ENCODE results near the gene GPR107.

The GPR107 gene

GRCh38 chr9:130159915-130160670 lies 106.4 kb downstream of the GPR107 start:
- DNase-seq (ENCODE audit: low read depth), result no peak

- no peak for DNase-seq (ENCODE audit: low read depth)
These were observed 107.3 kb downstream of the GPR107 start for GRCh38 chr9:130160862-130161470.

- no peak for DNase-seq (ENCODE audit: low read depth)
These were observed 111.9 kb downstream of the GPR107 start for GRCh38 chr9:130165579-130165978.

- DNase-seq (ENCODE audit: low read depth), result no peak
These were observed 112.7 kb downstream of the GPR107 start for GRCh38 chr9:130166399-130166798.

GRCh38 chr9:130167927-130168326 lies 114.2 kb downstream of the GPR107 start:
- no peak for DNase-seq (ENCODE audit: low read depth)

GRCh38 chr9:130171226-130172148 lies 117.8 kb downstream of the GPR107 start:
- DNase-seq (ENCODE audit: low read depth), result no peak

- no peak for DNase-seq (ENCODE audit: low read depth)
These were observed 118.6 kb downstream of the GPR107 start, which contains the start of gene NCS1 for GRCh38 chr9:130172161-130172857. Gene NCS1 (plus strand): TSS chr9:130172404. CDS start chr9:130172664, 260 bp downstream.

GRCh38 chr9:130172858-130173665 lies 119.4 kb downstream of the GPR107 start:
- DNase-seq (ENCODE audit: low read depth), result no peak

- no peak for DNase-seq (ENCODE audit: low read depth)
These were observed 119.9 kb downstream of the GPR107 start for GRCh38 chr9:130173666-130173983.

GRCh38 chr9:130174025-130174424 lies 120.3 kb downstream of the GPR107 start:
- no peak for DNase-seq (ENCODE audit: low read depth)

GRCh38 chr9:130174920-130175321 lies 121.2 kb downstream of the GPR107 start:
- DNase-seq (ENCODE audit: low read depth), result no peak

- DNase-seq (ENCODE audit: low read depth), result no peak
These were observed 121.6 kb downstream of the GPR107 start for GRCh38 chr9:130175355-130175754.

- no peak for DNase-seq (ENCODE audit: low read depth)
These were observed 123.1 kb downstream of the GPR107 start for GRCh38 chr9:130176760-130177159.

- DNase-seq (ENCODE audit: low read depth), result no peak
These were observed 124.4 kb downstream of the GPR107 start for GRCh38 chr9:130177898-130178805.

- DNase-seq (ENCODE audit: low read depth), result no peak
These were observed 125.7 kb downstream of the GPR107 start for GRCh38 chr9:130179331-130179907.

- no peak for DNase-seq (ENCODE audit: low read depth)
These were observed 126.8 kb downstream of the GPR107 start for GRCh38 chr9:130180516-130180915.

GRCh38 chr9:130181678-130182380 lies 128.1 kb downstream of the GPR107 start:
- DNase-seq (ENCODE audit: low read depth), result no peak

GRCh38 chr9:130182381-130182909 lies 128.7 kb downstream of the GPR107 start:
- DNase-seq (ENCODE audit: low read depth), result no peak

Data from stimulated activated CD8-positive, alpha-beta memory T cell treated with anti-CD3 and anti-CD28 coated beads, Interleukin-15, amount 100 ng/mL, for 1 hour (primary cell).